Measurements from ENCODE around the gene OR8K5.

- TF ChIP-seq CTCF (IDR thresholded peaks at IDR 0.05; ENCODE audit: low read depth, low read length, poor library complexity, severe bottlenecking) (no peak), EZH2phosphoT487 (IDR thresholded peaks at IDR 0.05; ENCODE audit: borderline replicate concordance, low read length) (no peak)
Observed at GRCh38 chr11:56176318-56176717, 16.2 kb upstream of the OR8K5 start, which contains the start of gene OR5J2.

All from DOHH2 (cell line).